AG09319 (cell line): ENCODE results near the gene MACF1.

ENCODE experiments used
- DNase-seq: peaks from one replicate; pipeline ENCODE4 v3.0.0-alpha.2; 2010; ENCODE audit warnings: low read depth; ENCODE audit errors: extremely low read depth
- CTCF ChIP-seq: IDR thresholded peaks from 2 replicates; pipeline ENCODE4 v1.5.1; 2011; ENCODE audit warnings: low read depth, mild to moderate bottlenecking, inconsistent platforms, low read length, moderate library complexity

Gene MACF1

GRCh38 chr1:39416609-39417008, 212.1 kb downstream of the MACF1 start:
- no peak for DNase-seq
- no peak for TF ChIP-seq CTCF

GRCh38 chr1:39418236-39418635, 213.7 kb downstream of the MACF1 start:
- no peak for TF ChIP-seq CTCF
- no peak for DNase-seq

GRCh38 chr1:39420493-39420892, 216.0 kb downstream of the MACF1 start:
- TF ChIP-seq CTCF: no peak
- DNase-seq: no peak

- DNase-seq: no peak
- no peak for TF ChIP-seq CTCF
These were observed 218.1 kb downstream of the MACF1 start for GRCh38 chr1:39422614-39423013.

GRCh38 chr1:39425151-39425550, 220.7 kb downstream of the MACF1 start:
- TF ChIP-seq CTCF: no peak
- no peak for DNase-seq

GRCh38 chr1:39425634-39426033, 221.1 kb downstream of the MACF1 start:
- no peak for DNase-seq
- TF ChIP-seq CTCF: no peak

GRCh38 chr1:39426346-39426745, 221.9 kb downstream of the MACF1 start:
- DNase-seq: no peak
- TF ChIP-seq CTCF: no peak
